GM19023 (cell line): ENCODE measurements around the gene FBN3.

ENCODE experiments used
- ATAC-seq: cut with Tn5 transposase; IDR thresholded peaks from one replicate; pipeline ENCODE4 v1.9.1; 2021; ENCODE audit warnings: mild to moderate bottlenecking, moderate library complexity; ENCODE audit not compliant: unreplicated experiment

FBN3 gene

GRCh38 chr19:8094336-8094735 is 55.1 kb downstream of the FBN3 start:
- no peak for ATAC-seq

- no peak for ATAC-seq
Observed at GRCh38 chr19:8093740-8094139, 55.7 kb downstream of the FBN3 start.

- ATAC-seq = no peak
Observed at GRCh38 chr19:8090950-8091349, 58.4 kb downstream of the FBN3 start.

- no peak for ATAC-seq
Observed at GRCh38 chr19:8089664-8090601, 59.5 kb downstream of the FBN3 start.

GRCh38 chr19:8088752-8089663 is 60.4 kb downstream of the FBN3 start:
- ATAC-seq = no peak

GRCh38 chr19:8087876-8088275 is 61.5 kb downstream of the FBN3 start:
- ATAC-seq = no peak

GRCh38 chr19:8086849-8087248 is 62.5 kb downstream of the FBN3 start:
- no peak for ATAC-seq

GRCh38 chr19:8085598-8086408 is 63.6 kb downstream of the FBN3 start:
- ATAC-seq = no peak

GRCh38 chr19:8084152-8084551 is 65.2 kb downstream of the FBN3 start:
- no peak for ATAC-seq

- no peak for ATAC-seq
Observed at GRCh38 chr19:8083141-8083540, 66.3 kb downstream of the FBN3 start.

- ATAC-seq = no peak
Observed at GRCh38 chr19:8081569-8082550, 67.5 kb downstream of the FBN3 start.

GRCh38 chr19:8080832-8081231 is 68.6 kb downstream of the FBN3 start:
- ATAC-seq = no peak

GRCh38 chr19:8079988-8080387 is 69.4 kb downstream of the FBN3 start:
- no peak for ATAC-seq

- ATAC-seq = no peak
Observed at GRCh38 chr19:8075158-8076074, 74.0 kb downstream of the FBN3 start.

- ATAC-seq = no peak
Observed at GRCh38 chr19:8074501-8074900, 74.9 kb downstream of the FBN3 start.

- no peak for ATAC-seq
Observed at GRCh38 chr19:8071912-8072311, 77.5 kb downstream of the FBN3 start.

GRCh38 chr19:8069096-8069973 is 80.1 kb downstream of the FBN3 start:
- no peak for ATAC-seq

- ATAC-seq = no peak
Observed at GRCh38 chr19:8065875-8066261, 83.5 kb downstream of the FBN3 start.
